SK-N-SH treated with all-trans-retinoic acid at 6 μM for 48 hours (cell line): ENCODE data around the gene TEKT2.

Experiments
- CREB5 ChIP-seq: fragments of 250-450 bp; sonication (Bioruptor Pico); IDR thresholded peaks from 2 replicates; pipeline ENCODE4 v1.5.1; 2020; ENCODE audit warnings: low read depth, mild to moderate bottlenecking, moderate library complexity
- OSR1 ChIP-seq: fragments of 250-450 bp; sonication (Bioruptor Pico); IDR thresholded peaks from 2 replicates; pipeline ENCODE4 v1.8.0; 2022; ENCODE audit warnings: moderate library complexity, mild to moderate bottlenecking, inconsistent platforms
- PATZ1 ChIP-seq: fragments of 250-450 bp; sonication (Bioruptor Pico); IDR thresholded peaks from 2 replicates; pipeline ENCODE4 v1.8.0; 2020; ENCODE audit warnings: mild to moderate bottlenecking, moderate library complexity, borderline replicate concordance
- RARB ChIP-seq: fragments of 250-450 bp; sonication (Bioruptor Pico); IDR thresholded peaks from 2 replicates; pipeline ENCODE4 v1.8.0; 2021; ENCODE audit warnings: mild to moderate bottlenecking, moderate library complexity
- SNAI2 ChIP-seq: fragments of 250-450 bp; sonication (Bioruptor Pico); IDR thresholded peaks from 2 replicates; pipeline ENCODE4 v1.5.0; 2020; ENCODE audit warnings: mild to moderate bottlenecking, moderate library complexity
- ZC3H10 ChIP-seq: fragments of 250-450 bp; sonication (Bioruptor Pico); IDR thresholded peaks from 2 replicates; pipeline ENCODE4 v1.5.1; 2021; ENCODE audit warnings: mild to moderate bottlenecking, moderate library complexity
- ZNF8 ChIP-seq: fragments of 450-650 bp; formaldehyde crosslinking; IDR thresholded peaks from 2 replicates; pipeline ENCODE4 v1.5.0; 2020; ENCODE audit warnings: mild to moderate bottlenecking, moderate library complexity

- TF ChIP-seq ZNF8 (CRISPR knock-in tag) (no peak), ZC3H10 (CRISPR knock-in tag) (no peak), SNAI2 (CRISPR knock-in tag) (no peak), OSR1 (CRISPR knock-in tag) (no peak), PATZ1 (CRISPR knock-in tag) (no peak), CREB5 (CRISPR knock-in tag) (no peak), RARB (no peak)
Observed at GRCh38 chr1:36135330-36135667, 51.4 kb downstream of the TEKT2 start.
